Mesenchymal stem cell (in vitro differentiated cells and primary cell): ENCODE results near the gene GTPBP4.

Experiments
- DNase-seq: peaks from one replicate; pipeline ENCODE4 v3.0.0-alpha.2; 2013
- H2AFZ ChIP-seq: one replicate; pipeline ENCODE4 v1.6.1; 2013; ENCODE audit warnings: low read depth, mild to moderate bottlenecking, control low read depth, inconsistent platforms, low read length, moderate library complexity
- H2AK5ac ChIP-seq: 2 replicates; pipeline ENCODE4 v1.6.1; 2013; ENCODE audit warnings: low read length, moderate library complexity, mild to moderate bottlenecking, inconsistent platforms; ENCODE audit not compliant: severe bottlenecking
- H2BK120ac ChIP-seq: one replicate; pipeline ENCODE4 v1.6.1; 2013; ENCODE audit warnings: low read depth, mild to moderate bottlenecking, inconsistent platforms, low read length, moderate library complexity
- H2BK12ac ChIP-seq, 2 experiments: one replicate each; pipeline ENCODE4 v1.6.1; 2013; ENCODE audit warnings: inconsistent platforms in 2 of 2, low read length in 2 of 2, mild to moderate bottlenecking in 2 of 2, moderate library complexity in 2 of 2, control low read depth in 1 of 2
- H2BK15ac ChIP-seq: one replicate; pipeline ENCODE4 v1.6.1; 2013; ENCODE audit warnings: mild to moderate bottlenecking, low read depth, inconsistent platforms; ENCODE audit not compliant: poor library complexity, severe bottlenecking
- H2BK5ac ChIP-seq: 2 replicates; pipeline ENCODE4 v1.6.1; 2013; ENCODE audit warnings: low read depth, mild to moderate bottlenecking, low read length, control low read depth, inconsistent platforms; ENCODE audit not compliant: poor library complexity, severe bottlenecking
- H3K14ac ChIP-seq, 2 experiments: one replicate each; pipeline ENCODE4 v1.6.1; 2013; ENCODE audit warnings: inconsistent platforms in 2 of 2, low read length in 2 of 2, control low read depth in 1 of 2, mild to moderate bottlenecking in 1 of 2, moderate library complexity in 1 of 2
- H3K18ac ChIP-seq, 2 experiments: one replicate each; pipeline ENCODE4 v1.6.1; 2013; ENCODE audit warnings: inconsistent platforms in 2 of 2, low read length in 2 of 2, control low read depth in 1 of 2, low read depth in 1 of 2, mild to moderate bottlenecking in 1 of 2
- H3K23ac ChIP-seq, 2 experiments: one replicate each; pipeline ENCODE4 v1.6.1; 2013; ENCODE audit warnings: inconsistent platforms in 2 of 2, low read length in 2 of 2, mild to moderate bottlenecking in 2 of 2, moderate library complexity in 2 of 2, control low read depth in 1 of 2
- H3K27ac ChIP-seq: 2 replicates; pipeline ENCODE4 v1.5.1; 2013; ENCODE audit warnings: mild to moderate bottlenecking, moderate library complexity, low read length, control low read depth, inconsistent platforms; ENCODE audit not compliant: poor library complexity, severe bottlenecking
- H3K27me3 ChIP-seq, 2 experiments: 2 replicates each; pipeline versions ENCODE4 v1.6.1 to v1.7.0; 2013; ENCODE audit warnings: low read length in 2 of 2, mild to moderate bottlenecking in 2 of 2, moderate library complexity in 2 of 2, control low read depth in 1 of 2, inconsistent platforms in 1 of 2; ENCODE audit not compliant: control insufficient read depth in 1 of 2, insufficient read depth in 1 of 2
- H3K36me3 ChIP-seq, 2 experiments: 2 replicates each; pipeline versions ENCODE4 v1.6.1 to v1.7.0; 2013; ENCODE audit warnings: low read length in 2 of 2, control low read depth in 1 of 2, inconsistent platforms in 1 of 2, low read depth in 1 of 2, mild to moderate bottlenecking in 1 of 2; ENCODE audit not compliant: insufficient read depth in 2 of 2, control insufficient read depth in 1 of 2
- H3K4ac ChIP-seq, 2 experiments: one replicate each; pipeline ENCODE4 v1.6.1; 2013; ENCODE audit warnings: inconsistent platforms in 2 of 2, low read length in 2 of 2, mild to moderate bottlenecking in 2 of 2, moderate library complexity in 2 of 2, control low read depth in 1 of 2, low read depth in 1 of 2
- H3K4me1 ChIP-seq: 2 replicates; pipeline ENCODE4 v1.6.1; 2013; ENCODE audit warnings: low read depth, low read length, control low read depth; ENCODE audit not compliant: control insufficient read depth, insufficient read depth
- H3K4me2 ChIP-seq: 2 replicates; pipeline ENCODE4 v1.6.1; 2013; ENCODE audit warnings: low read length, mild to moderate bottlenecking, inconsistent platforms; ENCODE audit not compliant: poor library complexity, severe bottlenecking
- H3K4me3 ChIP-seq, 2 experiments: 2 replicates each; pipeline versions ENCODE4 v1.5.1 to v1.7.0; 2013; ENCODE audit warnings: low read length in 2 of 2, mild to moderate bottlenecking in 2 of 2, control low read depth in 1 of 2, low read depth in 1 of 2; ENCODE audit not compliant: insufficient read depth in 1 of 2
- H3K79me1 ChIP-seq: replicated peaks from 2 replicates; pipeline ENCODE4 v1.6.1; 2013; ENCODE audit warnings: mild to moderate bottlenecking, control low read depth, low read length, inconsistent platforms; ENCODE audit not compliant: poor library complexity, severe bottlenecking
- H3K9ac ChIP-seq: 2 replicates; pipeline ENCODE4 v1.7.0; 2013; ENCODE audit warnings: mild to moderate bottlenecking, low read length, moderate library complexity
- H3K9me3 ChIP-seq: 2 replicates; pipeline ENCODE4 v1.7.0; 2013; ENCODE audit warnings: mild to moderate bottlenecking, low read length; ENCODE audit not compliant: control insufficient read depth
- H4K8ac ChIP-seq: one replicate; pipeline ENCODE4 v1.6.1; 2013; ENCODE audit warnings: inconsistent platforms, mild to moderate bottlenecking, low read length, moderate library complexity
- H4K91ac ChIP-seq: one replicate; pipeline ENCODE4 v1.6.1; 2013; ENCODE audit warnings: mild to moderate bottlenecking, low read length, inconsistent platforms
- WGBS: methylation state at CpG from one replicate; pipeline ENCODE4 v1.1.7; 2013; ENCODE audit warnings: mixed read lengths; 5-methylcytosine and 5-hydroxymethylcytosine counted together

GTPBP4 gene

DNA sequence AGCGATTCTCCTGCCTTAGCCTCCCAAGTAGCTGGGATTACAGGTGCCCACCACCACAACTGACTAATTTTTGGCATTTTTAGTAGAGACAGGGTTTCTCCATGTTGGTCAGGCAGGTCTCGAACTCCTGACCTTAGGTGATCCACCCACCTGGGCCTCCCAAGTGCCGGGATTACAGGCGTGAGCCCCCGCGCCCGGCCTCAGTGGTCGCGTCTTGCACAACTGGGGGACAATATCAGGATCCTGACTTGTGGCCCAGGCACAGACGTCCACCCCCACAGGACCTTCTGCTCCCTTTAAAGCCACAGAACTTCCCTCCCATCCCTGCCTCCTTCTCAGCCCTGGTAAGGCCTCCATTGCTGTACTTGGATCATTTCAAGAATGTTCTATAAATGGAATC is 39.9 kb upstream of the GTPBP4 start:
- H2BK15ac ChIP-seq, result no peak overlapping the region
- H3K4me1 ChIP-seq, result peaks cover 3% of the 10 kb centered on the region
- no peaks in the 10 kb centered on the region for H3K9me3 ChIP-seq
- no peak overlapping the region for H3K4ac ChIP-seq
- no peak overlapping the region for H4K8ac ChIP-seq
- H3K36me3 ChIP-seq, result no peaks in the 10 kb centered on the region
- H3K4me2 ChIP-seq, result no peak overlapping the region
- no peak overlapping the region for H4K91ac ChIP-seq
- H3K27ac ChIP-seq, result no peak overlapping the region
- no peak overlapping the region for H3K14ac ChIP-seq
- no peak for DNase-seq
- no peaks in the 10 kb centered on the region for H3K79me1 ChIP-seq
- H3K18ac ChIP-seq, result no peak overlapping the region
- no peak overlapping the region for H2AK5ac ChIP-seq
- no peak overlapping the region for H3K4me3 ChIP-seq
- no peak overlapping the region for H3K23ac ChIP-seq
- no peak overlapping the region for H2BK12ac ChIP-seq
- H3K27me3 ChIP-seq, result peaks cover 0 to under 1% of the 10 kb centered on the region in 2 experiments
- no peak overlapping the region for H3K9ac ChIP-seq
- H2BK5ac ChIP-seq, result no peak overlapping the region
- no peak overlapping the region for H2AFZ ChIP-seq
- WGBS, result 95% methylated on average over 10 of the region's 10 CpGs
- H2BK120ac ChIP-seq, result no peak overlapping the region

DNA sequence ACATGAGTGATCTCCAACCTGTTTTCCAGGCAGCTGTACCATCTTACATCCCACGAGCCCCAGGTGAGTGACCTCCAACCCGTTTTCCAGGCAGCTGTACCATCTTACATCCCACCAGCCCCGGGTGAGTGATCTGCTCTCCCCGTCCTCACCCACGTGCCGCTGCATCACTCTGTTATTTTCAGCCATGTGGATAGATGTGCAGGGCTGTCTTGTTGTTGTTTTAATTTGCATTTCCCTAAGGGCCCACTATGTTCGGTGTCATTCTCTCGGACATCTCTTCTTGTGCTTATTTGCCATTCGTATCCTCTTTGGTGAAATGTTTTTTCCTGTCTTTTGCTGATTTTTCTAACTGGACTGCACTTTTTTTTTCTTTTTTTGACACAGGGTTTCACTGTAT is 38.8 kb upstream of the GTPBP4 start:
- H4K91ac ChIP-seq, result no peak overlapping the region
- no peak overlapping the region for H3K23ac ChIP-seq
- no peak overlapping the region for H2BK5ac ChIP-seq
- no peak overlapping the region for H3K4me3 ChIP-seq
- H3K4me1 ChIP-seq, result peaks cover under 1% of the 10 kb centered on the region
- H3K9me3 ChIP-seq, result no peaks in the 10 kb centered on the region
- no peak overlapping the region for H2AK5ac ChIP-seq
- no peak overlapping the region for H3K14ac ChIP-seq
- no peak for DNase-seq
- H2BK12ac ChIP-seq, result no peak overlapping the region
- H3K36me3 ChIP-seq, result peaks cover 0 to 3% of the 10 kb centered on the region in 2 experiments
- no peak overlapping the region for H2BK15ac ChIP-seq
- H3K27ac ChIP-seq, result no peak overlapping the region
- H2BK120ac ChIP-seq, result no peak overlapping the region
- H2AFZ ChIP-seq, result no peak overlapping the region
- no peak overlapping the region for H3K9ac ChIP-seq
- H4K8ac ChIP-seq, result no peak overlapping the region
- H3K4ac ChIP-seq, result no peak overlapping the region
- no peak overlapping the region for H3K4me2 ChIP-seq
- peaks cover 8 to 10% of the 10 kb centered on the region in 2 experiments for H3K27me3 ChIP-seq
- WGBS, result 89% methylated on average over 9 of the region's 9 CpGs
- H3K79me1 ChIP-seq, result no peaks in the 10 kb centered on the region
- H3K18ac ChIP-seq, result no peak overlapping the region

DNA sequence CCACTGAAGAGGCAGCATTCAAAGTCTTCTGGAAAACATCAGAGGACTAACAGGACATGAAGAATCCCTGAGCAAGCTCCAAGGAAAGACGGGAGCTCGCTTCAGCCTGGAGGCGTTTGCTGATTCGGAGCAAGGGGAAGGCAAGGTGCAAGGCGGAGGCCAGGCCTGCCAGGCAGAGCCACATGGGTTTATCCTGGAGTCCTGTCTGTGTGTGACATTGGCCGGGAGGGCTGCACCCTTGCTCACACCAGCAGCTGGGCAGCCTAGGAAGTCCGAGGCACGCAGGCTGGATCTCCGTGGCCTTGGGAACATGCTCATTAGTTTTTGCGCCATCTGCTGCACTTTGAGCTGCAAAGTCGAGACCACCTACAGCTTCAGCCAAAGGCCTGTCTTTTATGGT is 34.4 kb upstream of the GTPBP4 start:
- H3K9ac ChIP-seq, result no peak overlapping the region
- no peaks in the 10 kb centered on the region for H3K79me1 ChIP-seq
- no peak overlapping the region for H2BK5ac ChIP-seq
- no peak overlapping the region for H3K14ac ChIP-seq
- H2BK12ac ChIP-seq, result no peak overlapping the region
- 92% methylated on average over 11 of the region's 11 CpGs for WGBS
- no peak overlapping the region for H3K27ac ChIP-seq
- no peak for DNase-seq
- H2BK120ac ChIP-seq, result no peak overlapping the region
- no peaks in the 10 kb centered on the region for H3K4me1 ChIP-seq
- H3K23ac ChIP-seq, result no peak overlapping the region
- H4K8ac ChIP-seq, result no peak overlapping the region
- H3K9me3 ChIP-seq, result no peaks in the 10 kb centered on the region
- H2AK5ac ChIP-seq, result no peak overlapping the region
- no peak overlapping the region for H3K4ac ChIP-seq
- no peak overlapping the region for H4K91ac ChIP-seq
- H3K4me3 ChIP-seq, result no peak overlapping the region
- H3K18ac ChIP-seq, result no peak overlapping the region
- no peak overlapping the region for H3K4me2 ChIP-seq
- H3K36me3 ChIP-seq, result peaks cover 0 to 3% of the 10 kb centered on the region in 2 experiments
- H2AFZ ChIP-seq, result no peak overlapping the region
- peaks cover 15 to 30% of the 10 kb centered on the region in 2 experiments for H3K27me3 ChIP-seq
- no peak overlapping the region for H2BK15ac ChIP-seq

GRCh38 chr10:954396-954795 is 33.8 kb upstream of the GTPBP4 start:
- Histone ChIP-seq H3K9ac (no peak overlapping the region), H2AFZ (no peak overlapping the region), H3K4me3 (no peak overlapping the region), H3K4ac (no peak overlapping the region), H2BK12ac (no peak overlapping the region), H3K23ac (no peak overlapping the region), H3K36me3 (peaks cover 0 to 3% of the 10 kb centered on the region in 2 experiments), H3K4me1 (no peaks in the 10 kb centered on the region), H3K4me2 (no peak overlapping the region), H3K9me3 (no peaks in the 10 kb centered on the region), H2BK120ac (no peak overlapping the region), H2BK5ac (no peak overlapping the region), H3K27ac (no peak overlapping the region), H3K27me3 (peaks cover 18 to 33% of the 10 kb centered on the region in 2 experiments), H2BK15ac (no peak overlapping the region), H4K8ac (no peak overlapping the region), H3K18ac (no peak overlapping the region), H4K91ac (no peak overlapping the region), H3K79me1 (no peaks in the 10 kb centered on the region), H2AK5ac (no peak overlapping the region), H3K14ac (no peak overlapping the region)
- no peak for DNase-seq
- WGBS, result 92% methylated on average over 16 of the region's 21 CpGs
